WERI-Rb-1 (cell line): ENCODE data around the gene SV2C.
"Not testable (repeated sequence)": the region's sequence is repeated elsewhere in the genome, so short reads cannot be mapped to it uniquely, and the experiment has no call there.

Source experiments
- DNase-seq: peaks from one replicate; pipeline ENCODE4 v3.0.0-alpha.2; 2020
- H3K27ac ChIP-seq: fragments of 250-450 bp; sonication (Bioruptor Pico); 2 replicates; pipeline ENCODE4 v1.5.1; 2020; ENCODE audit warnings: mild to moderate bottlenecking, moderate library complexity
- H3K27me3 ChIP-seq: fragments of 250-450 bp; sonication (Bioruptor Pico); 2 replicates; pipeline ENCODE4 v1.5.1; 2021; ENCODE audit warnings: mild to moderate bottlenecking, low read depth, moderate library complexity; ENCODE audit not compliant: insufficient read depth, severe bottlenecking
- H3K36me3 ChIP-seq: fragments of 250-450 bp; sonication (Bioruptor Pico); 2 replicates; pipeline ENCODE4 v1.5.1; 2020; ENCODE audit warnings: mild to moderate bottlenecking, moderate library complexity
- H3K4me3 ChIP-seq: 2 replicates; pipeline ENCODE4 v1.5.1; 2011; ENCODE audit warnings: low read depth, mild to moderate bottlenecking, control low read depth, low read length
- H3K9me3 ChIP-seq: fragments of 250-450 bp; sonication (Bioruptor Pico); 2 replicates; pipeline ENCODE4 v1.5.1; 2021; ENCODE audit warnings: mild to moderate bottlenecking, moderate library complexity; ENCODE audit not compliant: severe bottlenecking
- TF ChIP-seq, protein P1 (sequence below): IDR thresholded peaks from 2 replicates; pipeline ENCODE4 v1.5.1; 2011; ENCODE audit warnings: low read depth, mild to moderate bottlenecking, control low read depth, inconsistent platforms, low read length

Gene SV2C

DNA sequence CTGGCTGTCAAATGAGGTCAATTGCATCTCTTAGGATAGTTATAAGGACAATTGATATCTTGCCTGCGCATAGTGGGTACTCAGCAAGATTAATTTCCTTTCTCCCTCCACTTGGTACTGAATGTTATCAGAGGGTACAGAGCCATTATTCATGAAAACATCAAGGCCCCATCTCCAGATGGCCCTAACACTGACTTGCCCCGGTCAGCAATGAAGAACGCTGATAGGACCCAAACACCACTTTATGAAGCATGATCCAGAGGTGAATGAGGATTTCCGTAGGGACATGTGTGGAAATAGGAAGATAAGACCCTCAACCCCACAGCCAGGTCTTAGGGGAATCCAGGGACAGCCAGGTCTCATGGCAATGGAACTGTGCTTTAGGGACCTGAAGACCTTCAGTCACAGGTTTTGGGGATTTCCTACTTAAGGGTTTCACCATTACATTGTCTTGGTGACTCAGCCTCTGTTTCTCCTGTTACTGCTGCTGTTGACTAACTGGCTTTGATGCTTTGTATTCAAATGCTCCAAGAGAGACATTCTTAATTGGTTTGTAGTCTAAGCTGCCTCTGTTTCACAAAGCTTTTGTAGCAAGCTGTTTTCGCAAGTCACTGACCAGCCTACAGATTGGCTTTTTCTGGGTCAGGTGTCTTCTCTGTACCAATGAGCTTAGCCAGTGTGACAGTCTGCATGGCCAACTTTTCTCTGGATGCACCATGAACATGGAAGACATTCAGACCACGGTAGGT lies 284.6 kb downstream of the SV2C start:
- Histone ChIP-seq H3K9me3 (no peaks in the 10 kb centered on the region), H3K4me3 (no peak overlapping the region), H3K36me3 (no peaks in the 10 kb centered on the region), H3K27ac (no peak overlapping the region), H3K27me3 (no peaks in the 10 kb centered on the region)
- TF ChIP-seq, protein P1, sequence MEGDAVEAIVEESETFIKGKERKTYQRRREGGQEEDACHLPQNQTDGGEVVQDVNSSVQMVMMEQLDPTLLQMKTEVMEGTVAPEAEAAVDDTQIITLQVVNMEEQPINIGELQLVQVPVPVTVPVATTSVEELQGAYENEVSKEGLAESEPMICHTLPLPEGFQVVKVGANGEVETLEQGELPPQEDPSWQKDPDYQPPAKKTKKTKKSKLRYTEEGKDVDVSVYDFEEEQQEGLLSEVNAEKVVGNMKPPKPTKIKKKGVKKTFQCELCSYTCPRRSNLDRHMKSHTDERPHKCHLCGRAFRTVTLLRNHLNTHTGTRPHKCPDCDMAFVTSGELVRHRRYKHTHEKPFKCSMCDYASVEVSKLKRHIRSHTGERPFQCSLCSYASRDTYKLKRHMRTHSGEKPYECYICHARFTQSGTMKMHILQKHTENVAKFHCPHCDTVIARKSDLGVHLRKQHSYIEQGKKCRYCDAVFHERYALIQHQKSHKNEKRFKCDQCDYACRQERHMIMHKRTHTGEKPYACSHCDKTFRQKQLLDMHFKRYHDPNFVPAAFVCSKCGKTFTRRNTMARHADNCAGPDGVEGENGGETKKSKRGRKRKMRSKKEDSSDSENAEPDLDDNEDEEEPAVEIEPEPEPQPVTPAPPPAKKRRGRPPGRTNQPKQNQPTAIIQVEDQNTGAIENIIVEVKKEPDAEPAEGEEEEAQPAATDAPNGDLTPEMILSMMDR = no peak
- DNase-seq = no peak

DNA sequence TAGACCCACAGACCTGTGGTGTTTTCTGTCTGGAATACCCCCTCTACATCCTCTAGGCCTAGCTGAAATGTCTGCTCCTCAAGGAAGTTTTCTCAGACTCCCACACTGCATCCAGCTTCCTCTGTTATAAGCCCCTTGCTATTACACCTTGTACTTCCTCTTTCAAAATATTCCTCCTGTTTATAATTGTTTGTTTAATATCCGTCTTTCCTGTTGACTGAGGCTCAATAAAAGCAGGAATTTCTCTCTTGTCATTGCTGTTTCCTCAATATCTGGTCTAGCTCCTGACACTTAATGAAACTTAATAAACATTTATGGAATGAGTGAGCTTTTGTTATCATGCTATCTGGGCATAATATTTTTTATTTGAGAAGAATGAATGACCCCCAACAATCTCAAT lies 285.8 kb downstream of the SV2C start:
- H3K36me3 ChIP-seq = no peaks in the 10 kb centered on the region
- no peaks in the 10 kb centered on the region for H3K27me3 ChIP-seq
- no peak overlapping the region for H3K27ac ChIP-seq
- TF ChIP-seq, protein P1 = no peak
- no peaks in the 10 kb centered on the region for H3K9me3 ChIP-seq
- H3K4me3 ChIP-seq = no peak overlapping the region
- no peak for DNase-seq

DNA sequence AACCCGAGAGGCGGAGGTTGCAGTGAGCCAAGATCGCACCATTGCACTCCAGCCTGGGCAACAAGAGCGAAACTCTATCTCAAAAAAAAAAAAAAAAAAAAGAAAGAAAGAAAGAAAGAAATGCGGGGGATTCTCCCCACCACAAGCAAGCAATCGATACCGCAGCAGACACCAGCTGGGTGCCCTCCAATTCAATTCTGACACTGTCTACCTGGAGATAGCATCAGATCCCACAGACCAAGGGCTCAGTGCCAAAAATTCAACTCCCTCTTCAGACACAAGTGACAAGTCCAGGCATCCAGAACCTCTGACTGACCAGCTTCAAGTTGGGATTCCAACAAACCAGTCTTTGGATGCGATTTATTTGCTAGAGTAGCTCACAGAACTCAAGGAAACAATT lies 286.5 kb downstream of the SV2C start:
- H3K4me3 ChIP-seq, H3K27me3 ChIP-seq, H3K27ac ChIP-seq, H3K9me3 ChIP-seq, H3K36me3 ChIP-seq, DNase-seq: not testable (repeated sequence)

DNA sequence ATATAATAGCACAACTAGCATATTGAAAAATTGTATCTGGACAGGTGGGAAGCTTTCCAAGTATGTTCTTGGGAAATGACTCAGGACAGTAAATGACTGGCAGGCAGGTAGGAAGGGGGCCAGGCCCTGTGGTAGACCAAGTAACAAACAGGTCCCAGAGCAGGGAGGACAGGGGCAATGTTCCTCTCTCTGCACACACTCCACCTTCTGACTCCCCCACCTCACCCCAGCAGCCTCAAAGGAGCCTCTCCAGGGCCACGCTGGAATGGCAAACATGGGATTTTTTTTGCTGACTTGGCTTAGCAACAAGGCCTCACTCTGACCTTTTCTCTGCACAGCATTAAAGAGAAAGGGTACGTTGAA lies 288.8 kb downstream of the SV2C start:
- no peak overlapping the region for H3K27ac ChIP-seq
- TF ChIP-seq, protein P1 = no peak
- no peak for DNase-seq
- H3K9me3 ChIP-seq = no peaks in the 10 kb centered on the region
- H3K4me3 ChIP-seq = no peak overlapping the region
- H3K36me3 ChIP-seq = no peaks in the 10 kb centered on the region
- no peaks in the 10 kb centered on the region for H3K27me3 ChIP-seq

DNA sequence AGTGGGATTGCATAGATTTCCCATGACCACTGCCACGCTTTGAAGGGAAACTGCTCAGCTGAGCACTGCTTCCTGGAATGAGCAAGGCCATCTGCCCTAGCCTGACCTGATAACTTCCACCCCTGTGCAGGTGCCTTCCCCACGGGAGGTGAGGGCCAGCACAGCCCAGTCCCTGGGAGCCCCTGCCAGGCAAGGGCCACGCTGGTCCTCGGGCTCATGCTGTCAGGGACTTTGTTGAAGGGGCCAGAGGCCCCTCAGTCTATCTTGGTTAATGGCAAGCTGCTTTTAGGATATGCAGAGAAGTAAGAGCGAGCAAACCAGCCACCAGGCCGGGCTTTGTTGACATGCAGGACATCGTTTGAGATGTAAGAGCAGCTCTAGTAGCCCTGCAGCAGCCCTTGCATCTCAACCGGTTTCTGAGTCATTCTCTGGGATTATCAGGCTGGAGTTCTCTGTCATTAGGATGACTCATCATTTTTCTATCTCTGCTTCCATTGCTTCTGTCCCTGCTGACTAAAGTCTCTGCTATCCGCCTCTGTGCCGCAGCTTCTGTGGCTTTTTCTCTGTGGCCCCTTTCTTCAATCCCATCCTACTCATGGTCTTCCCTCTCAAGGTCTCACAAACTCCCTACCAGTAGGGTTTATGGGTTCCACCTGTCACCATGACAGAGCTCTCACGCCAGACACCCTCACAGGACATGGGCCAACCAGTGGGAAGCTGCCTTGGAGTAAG lies 289.3 kb downstream of the SV2C start:
- no peaks in the 10 kb centered on the region for H3K36me3 ChIP-seq
- TF ChIP-seq, protein P1 = no peak
- no peak for DNase-seq
- H3K27me3 ChIP-seq = no peaks in the 10 kb centered on the region
- no peak overlapping the region for H3K27ac ChIP-seq
- H3K4me3 ChIP-seq = no peak overlapping the region
- H3K9me3 ChIP-seq = no peaks in the 10 kb centered on the region

DNA sequence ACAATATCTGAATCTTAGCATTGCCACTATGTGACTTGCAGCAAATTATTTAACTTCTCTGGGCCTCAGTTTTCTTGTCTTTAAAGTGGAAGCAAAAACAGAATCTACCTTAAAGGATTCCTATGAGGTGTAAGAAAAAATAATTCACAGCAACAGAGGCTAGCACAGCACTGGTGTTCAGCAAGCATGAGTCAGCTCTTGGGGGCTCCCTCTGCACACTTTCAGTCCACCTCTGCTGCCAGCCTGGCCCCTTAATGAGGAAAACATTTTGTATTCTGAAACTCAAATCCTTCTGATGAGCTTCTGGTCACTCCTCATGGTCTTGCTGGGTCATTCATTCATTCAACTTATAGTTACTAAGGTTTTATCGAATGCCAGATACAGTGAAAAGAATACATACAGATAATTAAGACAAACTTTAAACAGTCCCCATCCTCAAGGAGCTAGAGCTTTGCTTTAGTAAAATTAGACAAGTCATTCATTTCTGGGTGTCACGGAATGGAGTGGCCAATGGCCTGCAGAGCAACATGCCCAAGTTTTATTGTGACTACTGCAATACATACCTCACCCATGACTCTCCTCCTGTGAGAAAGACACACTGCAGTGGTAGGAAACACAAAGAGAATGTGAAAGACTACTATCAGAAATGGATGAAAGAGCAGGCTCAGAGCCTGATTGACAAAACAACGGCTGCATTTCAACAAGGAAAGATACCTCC lies 293.1 kb downstream of the SV2C start:
- TF ChIP-seq, protein P1 = no peak
- Histone ChIP-seq H3K4me3 (no peak overlapping the region), H3K27me3 (no peaks in the 10 kb centered on the region), H3K27ac (no peak overlapping the region), H3K9me3 (no peaks in the 10 kb centered on the region), H3K36me3 (no peaks in the 10 kb centered on the region)
- DNase-seq = no peak
